SIG-M5 treated with dmso at 0.1 percent for 504 hours (cell line): ENCODE measurements around the gene GLIPR1L2.
"Not testable (repeated sequence)": the region's sequence is repeated elsewhere in the genome, so short reads cannot be mapped to it uniquely, and the experiment has no call there.

Experiments used
- DNase-seq: peaks from one replicate; lab custom pipeline; 2025; ENCODE audit not compliant: unreplicated experiment; lab: John Stamatoyannopoulos, UW

The GLIPR1L2 gene

DNA sequence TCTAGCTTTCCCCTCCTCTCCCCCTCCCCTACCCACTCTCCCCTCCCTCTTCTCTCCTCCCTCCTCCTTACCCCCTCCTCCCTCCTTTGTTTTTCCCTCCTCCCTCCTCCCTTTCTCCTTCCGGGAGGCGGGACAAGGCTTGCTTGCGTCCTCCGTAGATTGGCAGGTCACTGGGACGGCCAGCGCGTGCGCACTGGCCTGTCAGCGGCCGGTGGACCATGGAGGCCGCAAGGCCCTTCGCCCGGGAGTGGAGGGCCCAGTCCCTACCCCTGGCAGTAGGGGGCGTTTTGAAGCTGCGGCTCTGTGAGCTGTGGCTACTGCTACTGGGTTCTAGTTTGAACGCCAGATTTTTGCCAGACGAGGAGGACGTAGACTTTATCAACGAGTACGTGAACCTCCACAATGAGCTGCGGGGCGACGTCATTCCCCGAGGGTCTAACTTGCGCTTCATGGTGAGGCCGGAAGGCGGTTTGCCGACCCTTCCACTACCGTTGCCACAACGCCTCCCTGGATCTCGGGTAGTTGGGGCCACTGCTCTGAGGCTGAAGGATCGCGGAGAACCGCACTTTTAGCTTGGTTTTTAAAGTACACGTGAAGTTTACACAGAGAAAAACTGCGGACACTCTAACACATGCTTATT is at the start of gene GLIPR1L2:
Gene GLIPR1L2, plus strand, starts transcription at position 191 of the 640 bp plus-strand sequence. Its CDS starts 28 bp downstream, at position 219.
- peak; percentile 94 for DNase-seq

DNA sequence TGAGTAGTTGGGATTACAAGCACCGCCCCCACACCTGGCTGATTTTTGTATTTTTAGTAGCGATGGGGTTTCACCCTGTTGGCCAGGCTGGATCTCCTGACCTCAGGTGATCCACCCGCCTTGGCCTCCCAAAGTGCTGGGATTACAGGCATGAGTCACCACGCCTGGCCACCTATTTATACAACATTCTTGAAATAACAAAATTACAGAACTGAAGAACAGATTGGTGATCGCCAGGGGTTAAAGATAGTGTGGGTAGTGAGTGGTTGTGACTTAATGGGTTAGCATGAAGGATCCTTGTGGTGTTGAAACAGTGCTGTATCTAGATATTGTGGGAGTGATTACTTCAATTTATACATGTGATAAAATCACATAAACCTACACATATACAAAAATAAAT is 49.0 kb upstream of the GLIPR1L2 start:
- no peak for DNase-seq

DNA sequence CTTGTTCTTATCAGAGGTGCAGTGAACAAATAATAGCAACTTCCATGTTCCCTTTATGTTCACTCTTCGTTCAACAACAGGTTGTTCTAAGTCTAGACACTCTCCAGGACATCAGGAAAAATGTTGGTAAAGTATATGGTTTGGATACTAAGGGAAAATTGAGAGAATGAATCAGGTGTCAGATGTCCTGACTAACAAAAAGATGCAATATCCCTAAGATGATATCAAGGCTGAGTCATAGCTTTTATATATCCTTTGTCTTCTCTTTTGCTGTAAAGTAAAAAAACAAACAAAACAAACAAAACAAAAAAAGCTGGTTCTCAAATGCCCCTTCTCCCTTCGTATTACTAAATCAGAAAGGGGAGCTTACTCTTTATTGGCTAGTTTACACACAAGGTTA is 45.4 kb upstream of the GLIPR1L2 start:
- DNase-seq, result no peak

DNA sequence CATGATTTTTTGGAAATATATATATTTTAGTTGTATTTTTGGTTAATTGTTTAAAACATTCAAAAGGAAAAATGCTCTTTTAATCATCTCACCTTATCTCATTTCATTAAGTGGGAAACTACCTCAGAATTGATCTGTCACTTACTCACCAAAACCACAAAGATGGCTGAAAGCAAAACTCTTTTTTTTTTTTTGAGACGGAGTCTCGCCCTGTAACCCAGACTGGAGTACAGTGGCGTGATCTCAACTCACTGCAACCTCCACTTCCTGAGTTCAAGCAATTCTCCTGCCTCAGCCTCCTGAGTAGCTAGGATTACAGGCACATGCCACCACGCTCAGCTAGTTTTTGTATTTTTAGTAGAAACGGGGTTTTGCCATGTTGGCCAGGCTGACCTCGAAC is 44.7 kb upstream of the GLIPR1L2 start:
- DNase-seq, result not testable (repeated sequence)

GRCh38 chr12:75349946-75350345 is 40.9 kb upstream of the GLIPR1L2 start:
- no peak for DNase-seq

GRCh38 chr12:75350413-75350812 is 40.5 kb upstream of the GLIPR1L2 start:
- no peak for DNase-seq

- DNase-seq, result no peak
Measured at GRCh38 chr12:75354011-75354410, 36.9 kb upstream of the GLIPR1L2 start.

- no peak for DNase-seq
Measured at GRCh38 chr12:75360920-75361319, 30.0 kb upstream of the GLIPR1L2 start.

DNA sequence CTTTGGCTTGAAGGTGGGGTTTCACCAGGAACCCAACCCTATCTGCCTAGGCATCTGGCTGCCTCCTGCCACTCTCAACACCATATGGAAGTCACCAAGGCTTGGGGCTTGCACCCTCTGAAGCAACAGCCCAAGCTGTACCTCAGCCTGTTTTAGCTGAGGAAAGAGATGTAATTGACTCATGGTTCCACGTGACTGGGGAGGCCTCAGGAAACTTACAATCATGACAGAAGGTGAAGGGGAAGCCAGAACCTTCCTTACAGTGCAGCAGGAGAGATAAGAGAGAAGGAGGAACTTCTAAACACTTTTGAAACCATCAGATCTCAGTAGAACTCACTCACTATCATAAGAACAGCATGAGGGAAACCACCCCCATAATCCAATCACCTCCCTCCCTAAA is 29.5 kb upstream of the GLIPR1L2 start:
- DNase-seq, result no peak

DNA sequence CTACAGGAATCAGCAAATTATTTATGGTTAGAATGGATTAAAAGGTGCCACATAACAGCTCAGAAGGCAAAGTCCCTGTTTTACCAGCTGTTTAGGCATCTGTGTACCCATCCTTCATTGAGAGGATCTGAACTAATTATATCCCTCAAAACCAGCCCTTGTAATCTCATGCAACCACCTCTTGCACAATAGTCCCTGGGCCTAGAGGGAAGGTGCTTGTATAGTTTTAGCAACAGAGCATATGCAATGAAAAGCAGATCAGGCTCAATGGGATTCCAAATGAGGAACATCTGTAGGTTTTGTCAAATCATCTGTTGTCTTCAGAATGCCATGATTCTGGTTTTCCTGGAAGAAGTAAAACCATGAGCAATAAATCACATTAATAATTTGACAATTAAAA is 26.0 kb upstream of the GLIPR1L2 start:
- peak; percentile 84 for DNase-seq

- no peak for DNase-seq
Measured at GRCh38 chr12:75366629-75367028, 24.3 kb upstream of the GLIPR1L2 start.

DNA sequence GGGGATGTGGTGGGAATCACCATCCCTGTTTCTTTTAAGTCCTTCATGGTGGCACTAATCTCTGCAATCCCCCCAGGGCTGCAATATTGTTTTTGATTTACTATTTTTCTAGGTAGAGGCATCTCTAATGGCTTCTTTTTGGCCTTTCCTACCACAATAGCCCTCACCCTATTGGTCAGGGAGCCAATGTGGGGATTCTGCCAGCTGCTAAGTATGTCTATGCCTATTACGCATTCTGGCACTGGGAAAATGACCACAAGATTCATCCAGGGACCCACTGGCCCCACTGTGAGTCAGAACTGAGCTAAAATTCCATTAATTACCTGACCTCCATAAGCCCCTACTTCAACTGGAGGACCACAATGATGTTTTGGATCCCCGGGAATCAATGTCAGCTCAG is 15.9 kb upstream of the GLIPR1L2 start:
- no peak for DNase-seq

DNA sequence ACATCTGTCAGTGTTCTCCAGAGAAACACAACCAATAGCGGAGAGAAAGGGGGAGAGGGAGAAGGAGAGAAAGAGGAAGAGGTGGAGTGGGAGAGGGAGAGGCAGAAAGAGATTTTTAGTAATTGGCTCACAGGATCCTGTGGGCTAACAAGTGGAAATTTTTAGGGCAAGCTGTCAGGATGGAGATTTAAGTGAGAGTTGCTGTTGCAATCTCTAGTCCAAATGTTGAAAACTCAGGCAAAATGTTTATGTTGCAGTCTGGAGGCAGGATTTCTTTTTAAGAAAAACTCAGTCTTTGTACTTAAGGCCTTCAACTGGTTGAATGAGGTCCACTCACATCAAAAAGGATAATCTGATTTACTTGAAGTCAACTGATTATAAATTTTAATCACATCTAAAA is 12.5 kb upstream of the GLIPR1L2 start:
- no peak for DNase-seq

DNA sequence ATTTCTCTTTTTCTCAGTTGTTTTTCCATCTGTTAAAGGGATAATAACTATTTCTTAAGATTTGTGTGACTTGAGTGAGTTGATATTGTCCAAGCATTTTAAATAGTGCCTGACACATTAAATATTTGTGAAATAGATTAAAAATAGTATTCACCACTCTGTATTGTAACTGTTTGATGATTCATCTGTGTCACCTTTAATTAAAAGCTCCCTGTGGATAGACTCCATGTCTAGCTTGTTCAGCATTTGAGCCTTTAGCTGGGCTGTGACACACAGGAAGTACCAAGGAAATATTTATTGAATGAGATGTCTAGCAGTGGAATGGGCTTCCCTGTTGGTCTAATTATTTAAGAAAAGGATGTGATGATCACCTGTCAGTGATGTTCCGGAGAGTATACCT is 1.8 kb upstream of the GLIPR1L2 start:
- no peak for DNase-seq

DNA sequence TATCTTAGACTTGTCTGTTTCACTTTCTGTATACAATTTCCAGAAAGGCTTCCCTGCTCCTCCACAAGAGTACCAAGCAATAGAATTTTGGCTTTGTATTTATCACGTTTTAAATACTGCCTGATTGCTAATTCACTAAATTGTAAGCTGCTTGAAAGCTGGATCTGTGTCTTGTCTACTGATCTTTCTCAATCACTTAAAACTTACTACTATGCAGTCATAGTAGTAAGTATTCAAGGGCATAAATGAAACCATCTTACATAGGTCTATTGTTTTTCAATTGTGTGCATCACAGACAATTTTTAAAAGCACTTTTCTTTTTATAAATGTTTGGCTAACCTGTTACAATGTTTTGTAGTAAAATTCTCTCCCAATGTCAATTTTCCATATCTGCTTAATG is 1.2 kb upstream of the GLIPR1L2 start:
- DNase-seq, result no peak

DNA sequence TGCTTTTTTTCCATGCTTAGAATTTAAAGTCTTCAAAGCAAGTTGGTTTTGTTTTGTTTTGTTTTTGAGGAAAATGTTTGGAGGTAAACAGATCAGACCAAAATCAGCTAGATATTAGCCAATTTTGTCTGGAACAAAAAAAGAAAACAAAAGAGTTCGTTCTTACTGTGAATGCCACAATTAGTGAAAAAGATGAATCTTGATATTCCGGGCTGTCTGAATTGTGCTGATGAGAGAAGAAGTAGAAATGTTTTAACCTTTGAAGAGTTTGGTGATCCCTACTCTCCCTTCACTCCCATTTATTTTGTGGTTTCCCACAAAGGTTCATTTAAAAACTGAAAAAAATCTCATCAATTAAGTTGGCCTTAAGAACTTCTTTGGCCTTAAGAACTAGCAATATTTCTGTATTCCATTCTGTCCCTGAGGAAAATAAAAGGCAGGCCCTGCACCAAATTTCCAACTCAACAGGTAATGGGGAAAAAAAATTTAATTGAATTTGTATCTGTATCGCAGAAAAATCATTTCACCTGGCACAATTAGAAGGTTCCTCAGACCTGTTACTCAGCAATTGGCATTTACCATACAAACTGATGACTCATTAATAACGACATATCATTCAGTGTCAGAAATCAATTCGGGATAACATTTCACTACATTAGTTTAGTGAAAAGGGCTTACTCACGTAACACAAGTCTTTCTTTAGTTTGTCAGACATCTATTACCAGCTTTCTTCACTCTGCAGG is 562 bp upstream of the GLIPR1L2 start:
- DNase-seq, result no peak

DNA sequence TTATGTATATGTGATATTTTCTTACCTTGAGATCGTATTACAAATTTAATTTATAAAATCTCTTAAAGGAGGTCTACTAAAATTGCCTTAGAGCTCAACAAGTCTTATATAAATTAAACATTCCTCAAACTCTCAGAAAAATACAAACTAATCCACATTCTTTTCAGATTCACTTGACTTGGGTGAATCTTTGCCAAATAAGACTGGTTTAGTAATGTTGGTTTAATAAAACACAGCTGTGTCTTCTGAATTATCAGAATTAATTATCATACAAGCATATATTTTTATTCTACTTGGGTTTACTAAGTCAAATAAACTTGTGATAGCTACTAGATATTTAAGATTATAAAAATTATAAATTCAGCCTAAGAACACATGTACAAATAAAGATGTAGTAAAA is 13.3 kb downstream of the GLIPR1L2 start:
- no peak for DNase-seq

DNA sequence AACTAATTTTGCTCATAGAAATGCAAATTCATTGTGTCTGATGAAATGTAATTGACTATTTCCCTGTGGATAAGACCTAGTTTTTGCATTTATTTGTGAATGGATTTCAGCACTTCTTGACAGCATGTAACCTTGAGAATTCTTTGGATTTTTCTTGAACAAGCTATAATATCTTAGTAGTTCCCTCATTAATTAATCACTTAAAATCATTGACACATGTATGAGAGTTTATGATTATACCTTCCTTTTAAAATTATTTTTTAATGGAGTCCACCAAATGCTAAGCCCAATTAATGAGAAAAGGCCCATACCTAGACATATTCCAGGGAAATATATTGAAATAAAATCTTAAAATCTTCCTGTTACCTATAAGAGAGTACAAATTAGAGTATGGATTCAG is 16.8 kb downstream of the GLIPR1L2 start:
- DNase-seq, result no peak

GRCh38 chr12:75409830-75410229 is 18.9 kb downstream of the GLIPR1L2 start:
- DNase-seq, result no peak

- DNase-seq, result no peak
Measured at GRCh38 chr12:75414671-75415070, 23.8 kb downstream of the GLIPR1L2 start.

DNA sequence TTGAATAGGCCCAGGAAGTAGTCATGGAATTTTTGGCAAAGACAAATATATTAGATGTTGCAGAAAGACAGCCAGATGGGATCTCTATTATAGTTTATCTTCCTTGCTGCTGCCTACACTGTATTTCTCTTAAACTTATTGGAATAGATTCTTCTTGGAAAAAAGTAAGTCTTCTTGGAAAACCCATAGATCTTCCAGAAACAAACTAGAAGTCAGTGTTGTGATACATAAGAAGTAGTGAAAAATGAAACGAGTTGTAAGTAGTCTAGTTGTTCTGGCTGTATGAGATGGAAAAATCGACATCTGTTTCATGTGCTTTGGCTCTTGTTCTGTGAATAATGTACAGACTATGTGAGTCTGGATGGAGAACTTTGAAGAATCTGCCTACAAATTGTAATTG is 29.0 kb downstream of the GLIPR1L2 start:
- DNase-seq, result no peak

DNA sequence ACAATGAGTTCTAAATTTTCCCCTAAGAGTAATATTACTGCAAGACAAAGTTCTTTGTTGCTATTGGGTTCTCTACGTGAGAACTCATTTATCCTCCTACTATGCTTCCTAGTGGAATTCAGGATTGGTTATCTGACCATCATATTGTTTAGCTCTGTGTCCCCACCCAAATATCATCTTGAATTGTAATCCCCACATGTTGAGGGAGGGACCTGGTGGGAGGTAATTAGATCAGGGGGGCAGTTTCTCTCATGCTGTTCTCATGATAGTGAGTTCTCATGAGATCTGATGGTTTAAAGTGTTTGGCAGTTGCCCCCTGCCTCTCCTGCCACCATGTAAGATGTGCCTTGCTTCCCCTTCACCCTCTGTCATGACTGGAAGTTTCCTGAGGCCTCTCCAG is 36.6 kb downstream of the GLIPR1L2 start:
- DNase-seq, result no peak

- DNase-seq, result no peak
Measured at GRCh38 chr12:75428767-75429166, 37.9 kb downstream of the GLIPR1L2 start.
